Brain microvascular endothelial cell (primary cell): Measurements from ENCODE around the gene ADGRV1.
A peak's percentile ranks its signal among the peaks of the same experiment; 100 is the strongest.

Experiments used
- DNase-seq: peaks from one replicate; pipeline ENCODE4 v3.0.0-alpha.2; 2020
- H3K27ac ChIP-seq: fragments of 250-450 bp; sonication (Bioruptor Pico); 2 replicates; pipeline ENCODE4 v1.5.1; 2020; ENCODE audit warnings: mild to moderate bottlenecking, moderate library complexity
- H3K27me3 ChIP-seq: fragments of 250-450 bp; sonication (Bioruptor Pico); replicated peaks from 2 replicates; pipeline ENCODE4 v1.5.1; 2020; ENCODE audit warnings: mild to moderate bottlenecking
- H3K36me3 ChIP-seq: fragments of 250-450 bp; sonication (Bioruptor Pico); replicated peaks from 2 replicates; pipeline ENCODE4 v1.5.1; 2020; ENCODE audit warnings: mild to moderate bottlenecking
- H3K4me3 ChIP-seq: 2 replicates; pipeline ENCODE4 v1.5.1; 2011; ENCODE audit warnings: low read depth, mild to moderate bottlenecking, control low read depth, low read length, moderate library complexity
- CTCF ChIP-seq: IDR thresholded peaks from 2 replicates; pipeline ENCODE4 v1.5.1; 2011; ENCODE audit warnings: low read depth, mild to moderate bottlenecking, moderate library complexity, low read length, control low read depth, inconsistent platforms; ENCODE audit errors: missing control alignments
- in situ Hi-C: cut with HindIII; loops from 2 replicates; pipeline ENCODE4 v1.10.0; 2017; ENCODE audit warnings: low sequenced_read_pairs, low pct_ligation_motif_present

Gene ADGRV1

GRCh38 chr5:91186101-91186500 is 627.5 kb downstream of the ADGRV1 start:
- H3K36me3 ChIP-seq: no peaks in the 10 kb centered on the region
- in situ Hi-C loops: no loop called here
- TF ChIP-seq CTCF: no peak

GRCh38 chr5:91187032-91187431 is 628.4 kb downstream of the ADGRV1 start:
- no peaks in the 10 kb centered on the region for H3K27me3 ChIP-seq
- H3K27ac ChIP-seq: no peak overlapping the region
- no peak for TF ChIP-seq CTCF
- H3K4me3 ChIP-seq: no peak overlapping the region
- DNase-seq: no peak
- H3K36me3 ChIP-seq: no peaks in the 10 kb centered on the region
- in situ Hi-C loops: no loop called here

More at GRCh38 chr5:91186101-91186500, 627.5 kb downstream of the ADGRV1 start:
- no peak for DNase-seq
- H3K4me3 ChIP-seq: no peak overlapping the region
- H3K27me3 ChIP-seq: no peaks in the 10 kb centered on the region
- no peak overlapping the region for H3K27ac ChIP-seq

- no peaks in the 10 kb centered on the region for H3K27me3 ChIP-seq
- DNase-seq: no peak
- H3K36me3 ChIP-seq: no peaks in the 10 kb centered on the region
- no peak for TF ChIP-seq CTCF
- no peak overlapping the region for H3K27ac ChIP-seq
- no peak overlapping the region for H3K4me3 ChIP-seq
- in situ Hi-C loops: no loop called here
Measured at GRCh38 chr5:91188755-91189154, 630.2 kb downstream of the ADGRV1 start.

GRCh38 chr5:91189480-91190313 is 631.1 kb downstream of the ADGRV1 start:
- TF ChIP-seq CTCF: no peak
- peak; percentile 92 for DNase-seq
- in situ Hi-C loops: no loop called here
- peak overlapping the region; percentile 1 for H3K4me3 ChIP-seq
- H3K27me3 ChIP-seq: no peaks in the 10 kb centered on the region
- no peaks in the 10 kb centered on the region for H3K36me3 ChIP-seq
- H3K27ac ChIP-seq: peak overlapping the region; percentile 55

GRCh38 chr5:91190314-91190690 is 631.7 kb downstream of the ADGRV1 start:
- in situ Hi-C loops: no loop called here
- DNase-seq: no peak
- no peak for TF ChIP-seq CTCF
- Histone ChIP-seq H3K27ac (peak overlapping the region; percentile 55), H3K4me3 (no peak overlapping the region), H3K36me3 (no peaks in the 10 kb centered on the region), H3K27me3 (no peaks in the 10 kb centered on the region)
